ENCODE results near the gene TSEN54. TPM values are rescaled to one million over a fixed set of nuclear protein-coding genes. Genes with fewer than 3 reads are reported as not detected.
A peak's percentile ranks its signal among the peaks of the same experiment; 100 is the strongest.

Gene TSEN54
- total and polyA plus RNA-seq, 2 experiments from 2014 or later, result 45.9 to 62.5 TPM

DNA sequence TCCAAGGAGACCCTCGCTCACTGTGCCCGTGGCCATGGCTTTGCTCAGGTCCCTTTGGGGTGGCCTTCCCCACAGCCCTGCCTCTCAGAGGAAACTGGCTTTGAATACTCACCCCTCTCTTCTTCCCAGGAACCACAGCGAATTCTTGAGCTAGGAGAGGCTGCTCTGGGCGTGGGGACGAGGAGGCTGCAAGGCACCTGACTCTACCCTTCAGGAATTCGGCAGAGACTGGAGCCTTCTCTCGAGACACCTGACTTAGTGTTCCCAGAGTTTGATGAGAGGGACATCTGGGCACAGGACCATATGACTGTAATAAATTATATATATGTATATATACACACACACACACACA lies 15.4 kb downstream of the TSEN54 start:
- ATAC-seq (no peak), DNase-seq (ENCODE audit: low spot score) (no peak)
- Histone ChIP-seq H4K20me1 (replicated peaks; ENCODE audit: insufficient read depth) (peaks cover 15% of the 10 kb centered on the region), H3K4me1 (ENCODE audit: insufficient read depth) (peaks cover 6% of the 10 kb centered on the region; the same call in 1 of the 2 replicates), H3K4me2 (no peak overlapping the region), H3F3A (replicated peaks; ENCODE audit: low read depth) (peaks cover 2% of the 10 kb centered on the region; the same call in 1 of the 2 replicates), H2AFZ (no peak overlapping the region), H3K27me3 (ENCODE audit: insufficient read depth) (peaks cover under 1% of the 10 kb centered on the region; the same call in 1 of the 2 replicates), H3K27ac (ENCODE audit: low read depth) (no peak overlapping the region), H3K36me3 (ENCODE audit: insufficient read depth) (no peaks in the 10 kb centered on the region), H3K9me2 (ENCODE audit: insufficient read depth) (no peaks in the 10 kb centered on the region), H3K79me2 (replicated peaks; ENCODE audit: insufficient read depth) (peaks cover 19% of the 10 kb centered on the region), H3K4me3 (no peak overlapping the region)
- Mint-ChIP-seq H3K27me3 (ENCODE audit: insufficient read depth, low read depth, poor library complexity) (peaks cover 19% of the 10 kb centered on the region), H3K4me1 (peaks cover 18% of the 10 kb centered on the region), H3K4me3 (no peak overlapping the region), H3K9me3 (no peaks in the 10 kb centered on the region), H3K36me3 (ENCODE audit: low read depth) (peaks cover 5% of the 10 kb centered on the region; the same call in 2 of the 3 replicates), H3K27ac (no peak overlapping the region)
- no peak for TF ChIP-seq JUNB (IDR thresholded peaks at IDR 0.05; ENCODE audit: unreplicated experiment)
- TF ChIP-seq ZNF331 (CRISPR knock-in tag; IDR thresholded peaks at IDR 0.05; ENCODE audit: low read depth), result no peak

GRCh38 chr17:75535119-75535537 lies 18.8 kb downstream of the TSEN54 start:
- Histone ChIP-seq H3K4me2 (no peak overlapping the region), H3K27me3 (ENCODE audit: insufficient read depth) (no peaks in the 10 kb centered on the region), H3K9me2 (ENCODE audit: insufficient read depth) (no peaks in the 10 kb centered on the region), H3K27ac (ENCODE audit: low read depth) (no peak overlapping the region), H3K4me1 (ENCODE audit: insufficient read depth) (no peaks in the 10 kb centered on the region), H3K79me2 (replicated peaks; ENCODE audit: insufficient read depth) (no peaks in the 10 kb centered on the region), H4K20me1 (replicated peaks; ENCODE audit: insufficient read depth) (peaks cover 4% of the 10 kb centered on the region), H3K4me3 (no peak overlapping the region), H2AFZ (no peak overlapping the region), H3K36me3 (ENCODE audit: insufficient read depth) (no peaks in the 10 kb centered on the region), H3F3A (replicated peaks; ENCODE audit: low read depth) (no peaks in the 10 kb centered on the region)
- peaks cover 15% of the 10 kb centered on the region for H3K4me1 Mint-ChIP-seq
- H3K9me3 Mint-ChIP-seq, result no peaks in the 10 kb centered on the region
- H3K27ac Mint-ChIP-seq, result peak overlapping the region; percentile 87; the same call in 1 of the 2 replicates
- peaks cover 5% of the 10 kb centered on the region; the same call in 2 of the 3 replicates for H3K36me3 Mint-ChIP-seq (ENCODE audit: low read depth)
- no peak for DNase-seq (ENCODE audit: low spot score)
- no peak overlapping the region for H3K4me3 Mint-ChIP-seq
- peak; percentile 58 for ATAC-seq
- peaks cover 11% of the 10 kb centered on the region for H3K27me3 Mint-ChIP-seq (ENCODE audit: insufficient read depth, low read depth, poor library complexity)
- TF ChIP-seq ZNF114 (CRISPR knock-in tag; IDR thresholded peaks at IDR 0.05), result no peak
- no peak for TF ChIP-seq JUNB (IDR thresholded peaks at IDR 0.05; ENCODE audit: unreplicated experiment)
- TF ChIP-seq ZNF331 (CRISPR knock-in tag; IDR thresholded peaks at IDR 0.05; ENCODE audit: low read depth), result no peak
- TF ChIP-seq EZH2 (IDR thresholded peaks at IDR 0.05; ENCODE audit: low read depth, unreplicated experiment), result no peak
- TF ChIP-seq EZH2phosphoT487 (IDR thresholded peaks at IDR 0.05; ENCODE audit: unreplicated experiment), result no peak
- TF ChIP-seq POLR2AphosphoS5 (IDR thresholded peaks at IDR 0.05; ENCODE audit: low read depth), result no peak
- no peak for TF ChIP-seq CREB1 (CRISPR knock-in tag; IDR thresholded peaks at IDR 0.05; ENCODE audit: low read depth)
- TF ChIP-seq STAT1 (IDR thresholded peaks at IDR 0.05; ENCODE audit: unreplicated experiment), result no peak
- TF ChIP-seq, protein P1, sequence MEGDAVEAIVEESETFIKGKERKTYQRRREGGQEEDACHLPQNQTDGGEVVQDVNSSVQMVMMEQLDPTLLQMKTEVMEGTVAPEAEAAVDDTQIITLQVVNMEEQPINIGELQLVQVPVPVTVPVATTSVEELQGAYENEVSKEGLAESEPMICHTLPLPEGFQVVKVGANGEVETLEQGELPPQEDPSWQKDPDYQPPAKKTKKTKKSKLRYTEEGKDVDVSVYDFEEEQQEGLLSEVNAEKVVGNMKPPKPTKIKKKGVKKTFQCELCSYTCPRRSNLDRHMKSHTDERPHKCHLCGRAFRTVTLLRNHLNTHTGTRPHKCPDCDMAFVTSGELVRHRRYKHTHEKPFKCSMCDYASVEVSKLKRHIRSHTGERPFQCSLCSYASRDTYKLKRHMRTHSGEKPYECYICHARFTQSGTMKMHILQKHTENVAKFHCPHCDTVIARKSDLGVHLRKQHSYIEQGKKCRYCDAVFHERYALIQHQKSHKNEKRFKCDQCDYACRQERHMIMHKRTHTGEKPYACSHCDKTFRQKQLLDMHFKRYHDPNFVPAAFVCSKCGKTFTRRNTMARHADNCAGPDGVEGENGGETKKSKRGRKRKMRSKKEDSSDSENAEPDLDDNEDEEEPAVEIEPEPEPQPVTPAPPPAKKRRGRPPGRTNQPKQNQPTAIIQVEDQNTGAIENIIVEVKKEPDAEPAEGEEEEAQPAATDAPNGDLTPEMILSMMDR (conservative IDR thresholded peaks at IDR 0.05; ENCODE audit: low read depth in 2 of 2), result no peak
- TF ChIP-seq ETS1 (IDR thresholded peaks at IDR 0.05), result no peak
- TF ChIP-seq, protein P2, sequence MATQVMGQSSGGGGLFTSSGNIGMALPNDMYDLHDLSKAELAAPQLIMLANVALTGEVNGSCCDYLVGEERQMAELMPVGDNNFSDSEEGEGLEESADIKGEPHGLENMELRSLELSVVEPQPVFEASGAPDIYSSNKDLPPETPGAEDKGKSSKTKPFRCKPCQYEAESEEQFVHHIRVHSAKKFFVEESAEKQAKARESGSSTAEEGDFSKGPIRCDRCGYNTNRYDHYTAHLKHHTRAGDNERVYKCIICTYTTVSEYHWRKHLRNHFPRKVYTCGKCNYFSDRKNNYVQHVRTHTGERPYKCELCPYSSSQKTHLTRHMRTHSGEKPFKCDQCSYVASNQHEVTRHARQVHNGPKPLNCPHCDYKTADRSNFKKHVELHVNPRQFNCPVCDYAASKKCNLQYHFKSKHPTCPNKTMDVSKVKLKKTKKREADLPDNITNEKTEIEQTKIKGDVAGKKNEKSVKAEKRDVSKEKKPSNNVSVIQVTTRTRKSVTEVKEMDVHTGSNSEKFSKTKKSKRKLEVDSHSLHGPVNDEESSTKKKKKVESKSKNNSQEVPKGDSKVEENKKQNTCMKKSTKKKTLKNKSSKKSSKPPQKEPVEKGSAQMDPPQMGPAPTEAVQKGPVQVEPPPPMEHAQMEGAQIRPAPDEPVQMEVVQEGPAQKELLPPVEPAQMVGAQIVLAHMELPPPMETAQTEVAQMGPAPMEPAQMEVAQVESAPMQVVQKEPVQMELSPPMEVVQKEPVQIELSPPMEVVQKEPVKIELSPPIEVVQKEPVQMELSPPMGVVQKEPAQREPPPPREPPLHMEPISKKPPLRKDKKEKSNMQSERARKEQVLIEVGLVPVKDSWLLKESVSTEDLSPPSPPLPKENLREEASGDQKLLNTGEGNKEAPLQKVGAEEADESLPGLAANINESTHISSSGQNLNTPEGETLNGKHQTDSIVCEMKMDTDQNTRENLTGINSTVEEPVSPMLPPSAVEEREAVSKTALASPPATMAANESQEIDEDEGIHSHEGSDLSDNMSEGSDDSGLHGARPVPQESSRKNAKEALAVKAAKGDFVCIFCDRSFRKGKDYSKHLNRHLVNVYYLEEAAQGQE (IDR thresholded peaks at IDR 0.05; ENCODE audit: unreplicated experiment), result no peak

All from GM23338 (cell line).